NB4 (cell line): ENCODE data around the gene NLGN2.

ENCODE experiments used
- DNase-seq: peaks from one replicate; pipeline ENCODE4 v3.0.0; 2010; ENCODE audit warnings: low read depth
- H3K4me3 ChIP-seq: one replicate; pipeline ENCODE4 v1.5.1; 2011; ENCODE audit warnings: mild to moderate bottlenecking, low read depth, low read length, moderate library complexity
- CTCF ChIP-seq: IDR thresholded peaks from one replicate; pipeline ENCODE4 v1.5.1; 2012; ENCODE audit warnings: low read depth, low read length
- MAX ChIP-seq: IDR thresholded peaks from 2 replicates; pipeline ENCODE4 v1.6.1; 2011; ENCODE audit warnings: low read depth, low read length
- MYC ChIP-seq: IDR thresholded peaks from 2 replicates; pipeline ENCODE4 v1.6.1; 2011; ENCODE audit warnings: low read depth, low read length
- POLR2A ChIP-seq: IDR thresholded peaks from 2 replicates; pipeline ENCODE4 v1.6.1; 2011; ENCODE audit warnings: mild to moderate bottlenecking; ENCODE audit not compliant: insufficient read length; ENCODE audit errors: extremely low read depth

The NLGN2 gene

GRCh38 chr17:7465597-7466275 lies 58.1 kb downstream of the NLGN2 start:
- DNase-seq: no peak

GRCh38 chr17:7466318-7466638 lies 58.6 kb downstream of the NLGN2 start:
- no peak for TF ChIP-seq POLR2A
- no peak for TF ChIP-seq MAX
- no peak for TF ChIP-seq MYC
- TF ChIP-seq CTCF: no peak
- H3K4me3 ChIP-seq: no peak overlapping the region
- no peak for DNase-seq

More at GRCh38 chr17:7465597-7466275, 58.1 kb downstream of the NLGN2 start:
- no peak for TF ChIP-seq MYC
- no peak for TF ChIP-seq MAX
- TF ChIP-seq POLR2A: no peak
- TF ChIP-seq CTCF: no peak
- no peak overlapping the region for H3K4me3 ChIP-seq

GRCh38 chr17:7466639-7467341 lies 59.1 kb downstream of the NLGN2 start:
- no peak for TF ChIP-seq CTCF
- no peak for TF ChIP-seq POLR2A
- TF ChIP-seq MYC: no peak
- H3K4me3 ChIP-seq: no peak overlapping the region
- no peak for DNase-seq

GRCh38 chr17:7467498-7467897 lies 59.9 kb downstream of the NLGN2 start:
- DNase-seq: no peak

GRCh38 chr17:7468290-7468689 lies 60.6 kb downstream of the NLGN2 start:
- H3K4me3 ChIP-seq: no peak overlapping the region
- no peak for DNase-seq
- TF ChIP-seq MAX: no peak

More at GRCh38 chr17:7467498-7467897, 59.9 kb downstream of the NLGN2 start:
- no peak overlapping the region for H3K4me3 ChIP-seq
- TF ChIP-seq POLR2A (no peak), MYC (no peak), CTCF (no peak), MAX (no peak)

GRCh38 chr17:7468804-7469389 lies 61.3 kb downstream of the NLGN2 start:
- DNase-seq: no peak
- H3K4me3 ChIP-seq: no peak overlapping the region
- TF ChIP-seq POLR2A (no peak), CTCF (no peak), MYC (no peak), MAX (no peak)
